Brain microvascular endothelial cell (primary cell): Measurements from ENCODE around the gene PSAP.

ENCODE experiments used
- DNase-seq: peaks from one replicate; pipeline ENCODE4 v3.0.0-alpha.2; 2020
- H3K27ac ChIP-seq: fragments of 250-450 bp; sonication (Bioruptor Pico); 2 replicates; pipeline ENCODE4 v1.5.1; 2020; ENCODE audit warnings: mild to moderate bottlenecking, moderate library complexity
- H3K27me3 ChIP-seq: fragments of 250-450 bp; sonication (Bioruptor Pico); replicated peaks from 2 replicates; pipeline ENCODE4 v1.5.1; 2020; ENCODE audit warnings: mild to moderate bottlenecking
- H3K36me3 ChIP-seq: fragments of 250-450 bp; sonication (Bioruptor Pico); replicated peaks from 2 replicates; pipeline ENCODE4 v1.5.1; 2020; ENCODE audit warnings: mild to moderate bottlenecking
- H3K4me3 ChIP-seq: 2 replicates; pipeline ENCODE4 v1.5.1; 2011; ENCODE audit warnings: low read depth, mild to moderate bottlenecking, control low read depth, low read length, moderate library complexity
- in situ Hi-C: cut with HindIII; loops from 2 replicates; pipeline ENCODE4 v1.10.0; 2017; ENCODE audit warnings: low sequenced_read_pairs, low pct_ligation_motif_present
- TF ChIP-seq, protein P1 (sequence below): IDR thresholded peaks from 2 replicates; pipeline ENCODE4 v1.5.1; 2011; ENCODE audit warnings: low read depth, mild to moderate bottlenecking, moderate library complexity, low read length, control low read depth, inconsistent platforms; ENCODE audit errors: missing control alignments

PSAP gene

DNA sequence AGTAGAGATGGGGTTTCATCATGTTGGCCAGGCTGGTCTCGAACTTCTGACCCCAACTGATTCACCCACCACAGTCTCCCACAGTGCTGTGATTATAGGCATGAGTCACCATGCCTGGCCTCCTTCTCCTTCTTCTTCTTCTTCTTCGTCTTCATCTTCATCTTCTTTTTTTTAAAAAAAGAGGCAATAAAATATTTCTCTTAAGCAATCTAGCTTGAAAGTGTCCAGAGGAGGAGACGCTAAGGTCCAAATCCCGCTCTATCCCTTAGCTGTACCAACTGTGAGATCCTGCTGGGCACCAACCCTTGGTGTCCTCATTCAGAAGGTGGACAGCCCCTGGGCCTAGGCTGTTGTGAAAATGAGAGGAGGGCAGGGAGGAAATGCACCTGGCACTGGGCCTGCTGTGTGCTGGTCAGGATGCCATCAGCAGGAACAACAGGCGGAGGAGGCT is 13.9 kb upstream of the PSAP start:
- H3K27me3 ChIP-seq = no peaks in the 10 kb centered on the region
- DNase-seq = peak; percentile 81
- no peaks in the 10 kb centered on the region for H3K36me3 ChIP-seq
- H3K27ac ChIP-seq = peak overlapping the region; percentile 27
- in situ Hi-C loops = no loop called here
- TF ChIP-seq, protein P1, sequence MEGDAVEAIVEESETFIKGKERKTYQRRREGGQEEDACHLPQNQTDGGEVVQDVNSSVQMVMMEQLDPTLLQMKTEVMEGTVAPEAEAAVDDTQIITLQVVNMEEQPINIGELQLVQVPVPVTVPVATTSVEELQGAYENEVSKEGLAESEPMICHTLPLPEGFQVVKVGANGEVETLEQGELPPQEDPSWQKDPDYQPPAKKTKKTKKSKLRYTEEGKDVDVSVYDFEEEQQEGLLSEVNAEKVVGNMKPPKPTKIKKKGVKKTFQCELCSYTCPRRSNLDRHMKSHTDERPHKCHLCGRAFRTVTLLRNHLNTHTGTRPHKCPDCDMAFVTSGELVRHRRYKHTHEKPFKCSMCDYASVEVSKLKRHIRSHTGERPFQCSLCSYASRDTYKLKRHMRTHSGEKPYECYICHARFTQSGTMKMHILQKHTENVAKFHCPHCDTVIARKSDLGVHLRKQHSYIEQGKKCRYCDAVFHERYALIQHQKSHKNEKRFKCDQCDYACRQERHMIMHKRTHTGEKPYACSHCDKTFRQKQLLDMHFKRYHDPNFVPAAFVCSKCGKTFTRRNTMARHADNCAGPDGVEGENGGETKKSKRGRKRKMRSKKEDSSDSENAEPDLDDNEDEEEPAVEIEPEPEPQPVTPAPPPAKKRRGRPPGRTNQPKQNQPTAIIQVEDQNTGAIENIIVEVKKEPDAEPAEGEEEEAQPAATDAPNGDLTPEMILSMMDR = no peak
- no peak overlapping the region for H3K4me3 ChIP-seq

DNA sequence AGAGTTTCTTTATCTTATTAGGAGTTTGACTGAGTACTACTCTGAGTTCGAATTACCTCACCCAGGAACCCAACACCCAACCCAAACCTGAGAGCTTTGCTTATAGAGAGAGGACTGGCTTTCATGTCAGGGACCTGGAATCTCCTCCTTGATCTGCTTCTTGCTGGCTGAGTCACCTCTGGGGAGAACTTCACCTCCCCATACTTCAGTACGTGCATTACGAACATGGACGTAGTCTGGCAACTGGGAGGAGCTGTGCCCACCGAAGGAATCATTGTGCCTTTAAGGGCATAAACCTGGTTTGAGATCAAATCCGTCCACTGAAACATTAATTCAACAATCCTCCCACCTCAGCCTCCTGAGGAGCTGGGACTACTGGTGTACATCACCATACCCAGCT is 12.2 kb upstream of the PSAP start:
- no peak overlapping the region for H3K4me3 ChIP-seq
- H3K36me3 ChIP-seq = no peaks in the 10 kb centered on the region
- H3K27me3 ChIP-seq = no peaks in the 10 kb centered on the region
- TF ChIP-seq, protein P1 = no peak
- DNase-seq = peak; percentile 51
- in situ Hi-C loops = no loop called here
- H3K27ac ChIP-seq = no peak overlapping the region

DNA sequence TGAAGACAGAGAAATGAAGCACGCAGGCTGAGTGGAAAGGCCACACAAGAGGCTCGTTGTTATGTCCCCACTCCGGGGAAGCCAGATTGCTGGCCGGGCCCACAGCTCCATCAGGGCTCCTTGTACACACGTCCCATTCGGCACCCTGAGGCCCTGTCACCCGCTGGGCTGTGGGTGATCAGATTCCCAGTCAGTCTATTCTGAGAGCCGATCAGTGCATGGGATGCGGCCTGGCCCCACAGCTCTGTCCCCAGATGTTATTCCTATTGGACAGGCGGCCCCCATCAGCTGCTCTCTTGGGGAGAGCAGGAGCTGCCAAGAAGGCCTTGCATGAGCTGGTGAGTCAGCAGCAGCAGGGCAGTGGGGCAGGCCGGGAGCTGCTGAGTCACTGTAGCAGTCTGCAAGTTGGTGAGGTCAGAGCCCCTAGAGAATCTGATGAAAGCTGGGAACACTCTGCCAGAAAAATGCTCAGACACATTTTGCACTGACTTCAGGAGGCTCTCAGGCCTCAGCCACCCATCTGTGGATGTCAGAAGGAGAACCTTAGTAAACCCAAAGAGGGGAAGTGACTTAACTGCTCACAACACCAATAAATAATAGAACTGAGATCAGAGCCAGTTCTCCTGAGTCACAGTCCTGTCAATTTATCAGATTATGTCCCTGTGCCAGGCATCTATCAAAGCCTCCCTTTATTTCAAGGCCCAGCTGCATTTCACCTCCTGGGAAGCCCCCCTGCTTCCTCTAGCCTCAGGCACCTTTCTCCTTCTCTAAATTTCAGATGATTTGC is 9.4 kb upstream of the PSAP start:
- no peak overlapping the region for H3K4me3 ChIP-seq
- H3K36me3 ChIP-seq = no peaks in the 10 kb centered on the region
- TF ChIP-seq, protein P1 = no peak
- no peaks in the 10 kb centered on the region for H3K27me3 ChIP-seq
- in situ Hi-C loops = no loop called here
- H3K27ac ChIP-seq = peak overlapping the region; percentile 99
- peak; percentile 100 for DNase-seq

DNA sequence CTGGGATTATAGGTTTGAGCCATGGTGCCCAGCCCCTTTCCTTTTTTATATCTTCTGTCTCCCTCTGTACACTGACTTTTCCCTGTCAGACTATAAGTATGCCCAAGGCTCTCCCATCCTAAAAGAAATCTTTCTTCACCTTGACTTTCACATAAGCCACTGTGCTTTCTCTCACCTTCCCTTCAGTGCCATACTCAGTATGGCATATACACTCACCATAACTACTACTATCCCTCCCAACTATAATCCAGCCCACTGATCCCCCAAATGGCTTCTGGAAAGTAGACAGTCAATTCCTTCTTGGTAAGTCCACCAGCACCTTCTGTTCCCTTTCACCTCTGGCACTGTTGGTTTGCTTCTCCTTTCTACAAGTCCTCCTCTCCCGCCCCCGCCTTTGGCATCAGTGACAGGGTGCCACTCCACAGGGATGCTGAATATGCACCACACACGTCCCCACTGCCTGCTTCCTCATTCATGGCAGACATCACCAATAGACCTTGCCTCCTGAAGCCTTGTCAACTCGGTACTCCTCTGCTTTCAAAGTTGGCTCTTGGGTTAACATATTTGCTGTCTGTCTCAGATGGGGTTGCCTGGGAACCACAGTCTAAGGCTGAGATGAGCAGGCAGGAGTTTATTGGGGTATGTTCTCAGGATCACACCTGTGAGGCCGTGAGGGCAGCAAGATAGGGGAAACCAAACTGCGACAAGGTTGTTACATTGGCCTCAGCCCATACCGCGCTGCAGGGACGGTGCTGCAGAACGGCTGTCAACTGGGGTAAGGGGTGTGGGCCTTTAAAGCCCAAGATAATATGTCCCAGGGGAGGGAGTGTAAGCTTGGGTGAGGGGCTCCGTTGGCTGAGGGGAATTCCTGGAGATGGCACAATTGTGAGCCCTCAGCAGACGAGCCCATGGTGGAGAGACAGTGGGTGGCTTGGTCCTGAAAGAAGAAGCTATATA is 7.2 kb upstream of the PSAP start:
- TF ChIP-seq, protein P1 = no peak
- H3K36me3 ChIP-seq = no peaks in the 10 kb centered on the region
- in situ Hi-C loops = no loop called here
- DNase-seq = no peak
- H3K27ac ChIP-seq = no peak overlapping the region
- H3K4me3 ChIP-seq = no peak overlapping the region
- H3K27me3 ChIP-seq = no peaks in the 10 kb centered on the region

DNA sequence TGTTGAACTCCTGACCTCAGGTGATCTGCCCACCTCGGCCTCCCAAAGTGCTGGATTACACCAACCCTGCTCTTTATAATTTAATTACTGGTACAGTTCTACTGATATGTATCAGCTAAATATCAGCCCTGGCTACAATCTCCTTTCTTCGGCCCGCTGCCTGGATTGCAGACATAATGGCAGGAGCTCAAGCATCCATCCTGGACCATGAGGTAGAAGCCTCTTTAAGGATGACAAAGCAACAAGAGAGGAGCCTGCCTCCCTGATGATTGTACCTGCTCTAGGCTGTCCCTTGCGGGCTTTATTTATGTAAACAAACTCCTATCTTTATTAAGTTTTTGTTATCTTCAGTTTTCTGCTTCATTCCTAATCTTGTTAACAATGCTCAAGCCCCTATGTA is 5.6 kb upstream of the PSAP start:
- H3K4me3 ChIP-seq = no peak overlapping the region
- no peaks in the 10 kb centered on the region for H3K36me3 ChIP-seq
- no peak for DNase-seq
- no peak overlapping the region for H3K27ac ChIP-seq
- H3K27me3 ChIP-seq = no peaks in the 10 kb centered on the region
- TF ChIP-seq, protein P1 = no peak
- in situ Hi-C loops = no loop called here
